PC-3 (cell line): Measurements from ENCODE around the gene EPS8L3. TPM values are rescaled to one million over a fixed set of nuclear protein-coding genes. Genes with fewer than 3 reads are reported as not detected.

Experiments
- ATAC-seq: fragments of 200-7000 bp; cut with Tn5 transposase; 2 replicates; pipeline ENCODE4 v1.9.1; 2020; ENCODE audit warnings: mild to moderate bottlenecking, moderate library complexity
- BruUV-seq: library from RNA; stranded (reverse); fragments of 400-500 nt; replicated peaks from 2 replicates; lab custom pipeline; 2021; lab: Mats Ljungman, UMichigan
- CTCF ChIA-PET: fragments of 300-600 bp; sonication (Branson Sonifier 250); formaldehyde crosslinking; loops from one replicate; lab custom pipeline; 2022; ENCODE audit warnings: antibody characterized with exemption; lab: Charles Lee
- POLR2A ChIA-PET: fragments of 300-600 bp; sonication (Branson Sonifier 250); formaldehyde crosslinking; loops from one replicate; lab custom pipeline; 2022; ENCODE audit warnings: antibody characterized with exemption; ENCODE audit not compliant: unreplicated experiment; lab: Charles Lee
- DNase-seq: peaks from one replicate; pipeline ENCODE4 v3.0.0-alpha.2; 2015
- H2AFZ ChIP-seq: fragments of 300-600 bp; sonication (generic); 2 replicates; pipeline ENCODE4 v1.6.0; 2016; ENCODE audit warnings: antibody characterized with exemption, low read length
- H3F3A ChIP-seq: fragments of 300-600 bp; sonication (generic); one replicate; pipeline ENCODE4 v1.6.0; 2017; ENCODE audit warnings: antibody characterized with exemption, low read length, control low read depth, mild to moderate bottlenecking; ENCODE audit not compliant: unreplicated experiment
- H3K27ac ChIP-seq: fragments of 300-600 bp; sonication (generic); 2 replicates; pipeline ENCODE4 v1.5.1; 2016; ENCODE audit warnings: mild to moderate bottlenecking, low read length
- H3K27me3 ChIP-seq: fragments of 300-600 bp; sonication (generic); 2 replicates; pipeline ENCODE4 v1.6.1; 2016; ENCODE audit warnings: low read length, mixed read lengths
- H3K36me3 ChIP-seq: fragments of 300-600 bp; sonication (generic); 2 replicates; pipeline ENCODE4 v1.6.1; 2016; ENCODE audit warnings: low read depth, mixed run types, low read length, mixed read lengths
- H3K4me1 ChIP-seq: fragments of 300-600 bp; sonication (generic); 2 replicates; pipeline ENCODE4 v1.5.1; 2016; ENCODE audit warnings: low read length; ENCODE audit not compliant: insufficient read depth
- H3K4me2 ChIP-seq: fragments of 300-600 bp; sonication (generic); 2 replicates; pipeline ENCODE4 v1.6.0; 2016; ENCODE audit warnings: low read length
- H3K4me3 ChIP-seq: fragments of 300-600 bp; sonication (generic); 2 replicates; pipeline ENCODE4 v1.5.1; 2016; ENCODE audit warnings: mild to moderate bottlenecking, low read length, mixed read lengths
- H3K79me2 ChIP-seq: fragments of 300-600 bp; sonication (generic); 2 replicates; pipeline ENCODE4 v1.6.1; 2017; ENCODE audit warnings: low read length, mixed read lengths
- H3K9ac ChIP-seq: fragments of 300-600 bp; sonication (generic); 2 replicates; pipeline ENCODE4 v1.6.0; 2016; ENCODE audit warnings: mild to moderate bottlenecking, low read length
- H3K9me2 ChIP-seq: fragments of 300-600 bp; sonication (generic); replicated peaks from 2 replicates; pipeline ENCODE4 v1.6.1; 2016; ENCODE audit warnings: mixed run types, low read length, mixed read lengths
- H3K9me3 ChIP-seq: fragments of 300-600 bp; sonication (generic); 2 replicates; pipeline ENCODE4 v1.6.1; 2016; ENCODE audit warnings: low read length, mixed read lengths
- H4K20me1 ChIP-seq: fragments of 300-600 bp; sonication (generic); 2 replicates; pipeline ENCODE4 v1.6.1; 2016; ENCODE audit warnings: low read length, mixed read lengths
- EZH2 ChIP-seq: fragments of 300-600 bp; sonication (generic); IDR thresholded peaks from one replicate; pipeline ENCODE4 v1.6.1; 2017; ENCODE audit warnings: antibody characterized with exemption, mild to moderate bottlenecking, low read length; ENCODE audit not compliant: unreplicated experiment
- EZH2phosphoT487 ChIP-seq: fragments of 300-600 bp; sonication (generic); IDR thresholded peaks from 2 replicates; pipeline ENCODE4 v1.6.1; 2018; ENCODE audit warnings: mild to moderate bottlenecking, antibody characterized with exemption, low read length, borderline replicate concordance
- intact Hi-C: fragments of 100-400 bp; cut with micrococcal nuclease; formaldehyde crosslinking; loops from 2 replicates; pipeline ENCODE4 v1.9.0; 2023
- total RNA-seq: library from RNA; depleted of rRNA; stranded (reverse); fragments of >200 nt; gene quantifications from 2 replicates; pipeline ENCODE4 v1.2.3, GENCODE V29; 2014
- TF ChIP-seq, protein P1 (sequence below): fragments of 300-600 bp; sonication (generic); conservative IDR thresholded peaks from 2 replicates; pipeline ENCODE4 v1.5.1; 2017; ENCODE audit warnings: antibody characterized with exemption, low read depth, mild to moderate bottlenecking, low read length

EPS8L3 gene
- total RNA-seq, 1 experiment from 2014 or later, result not detected

- CTCF ChIA-PET, result no interaction called here
- BruUV-seq, result no TSS peak
- intact Hi-C loops, result no loop called here
Observed at GRCh38 chr1:109716121-109716520, 47.6 kb downstream of the EPS8L3 start.

DNA sequence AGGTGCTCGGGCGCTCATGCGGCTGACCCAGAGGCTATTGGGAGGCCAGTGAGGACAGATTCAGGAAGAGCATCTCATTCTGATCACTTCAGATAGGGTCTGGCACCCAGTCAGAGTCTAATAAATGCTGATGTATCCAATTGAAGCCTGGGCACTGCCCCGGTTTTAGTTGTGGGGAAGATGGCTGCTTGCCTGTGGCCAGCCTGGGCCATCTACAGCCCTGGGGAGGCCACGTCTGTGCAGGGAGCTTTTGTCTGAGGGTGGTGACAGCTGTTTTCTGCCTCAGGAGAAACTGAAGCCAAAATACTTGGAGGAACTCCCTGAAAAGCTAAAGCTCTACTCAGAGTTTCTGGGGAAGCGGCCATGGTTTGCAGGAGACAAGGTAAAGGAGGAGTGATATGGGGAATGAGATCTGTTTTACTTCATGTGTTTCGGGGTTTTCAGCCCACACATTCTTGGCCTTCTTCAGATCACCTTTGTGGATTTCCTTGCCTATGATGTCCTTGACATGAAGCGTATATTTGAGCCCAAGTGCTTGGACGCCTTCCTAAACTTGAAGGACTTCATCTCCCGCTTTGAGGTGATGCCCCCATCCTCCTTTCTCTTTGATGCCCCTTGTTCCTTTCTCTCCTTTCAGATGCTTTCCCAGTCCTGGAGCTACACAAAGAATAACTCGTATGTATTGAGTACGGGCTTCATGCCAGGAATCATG lies 48.9 kb downstream of the EPS8L3 start:
- TF ChIP-seq EZH2phosphoT487 (no peak), EZH2 (no peak)
- TF ChIP-seq, protein P1, sequence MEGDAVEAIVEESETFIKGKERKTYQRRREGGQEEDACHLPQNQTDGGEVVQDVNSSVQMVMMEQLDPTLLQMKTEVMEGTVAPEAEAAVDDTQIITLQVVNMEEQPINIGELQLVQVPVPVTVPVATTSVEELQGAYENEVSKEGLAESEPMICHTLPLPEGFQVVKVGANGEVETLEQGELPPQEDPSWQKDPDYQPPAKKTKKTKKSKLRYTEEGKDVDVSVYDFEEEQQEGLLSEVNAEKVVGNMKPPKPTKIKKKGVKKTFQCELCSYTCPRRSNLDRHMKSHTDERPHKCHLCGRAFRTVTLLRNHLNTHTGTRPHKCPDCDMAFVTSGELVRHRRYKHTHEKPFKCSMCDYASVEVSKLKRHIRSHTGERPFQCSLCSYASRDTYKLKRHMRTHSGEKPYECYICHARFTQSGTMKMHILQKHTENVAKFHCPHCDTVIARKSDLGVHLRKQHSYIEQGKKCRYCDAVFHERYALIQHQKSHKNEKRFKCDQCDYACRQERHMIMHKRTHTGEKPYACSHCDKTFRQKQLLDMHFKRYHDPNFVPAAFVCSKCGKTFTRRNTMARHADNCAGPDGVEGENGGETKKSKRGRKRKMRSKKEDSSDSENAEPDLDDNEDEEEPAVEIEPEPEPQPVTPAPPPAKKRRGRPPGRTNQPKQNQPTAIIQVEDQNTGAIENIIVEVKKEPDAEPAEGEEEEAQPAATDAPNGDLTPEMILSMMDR, result no peak
- Histone ChIP-seq H2AFZ (no peak overlapping the region), H3K27ac (no peak overlapping the region), H3K27me3 (no peaks in the 10 kb centered on the region), H3K9ac (no peak overlapping the region), H3K4me3 (no peak overlapping the region), H3K79me2 (no peaks in the 10 kb centered on the region), H3K36me3 (no peaks in the 10 kb centered on the region), H4K20me1 (no peaks in the 10 kb centered on the region), H3K9me2 (no peaks in the 10 kb centered on the region), H3K9me3 (no peaks in the 10 kb centered on the region), H3F3A (no peaks in the 10 kb centered on the region), H3K4me1 (peaks cover 8% of the 10 kb centered on the region), H3K4me2 (no peak overlapping the region)
- DNase-seq (no peak), ATAC-seq (no peak)
- POLR2A ChIA-PET, result no interaction called here
- CTCF ChIA-PET, result no interaction called here
- intact Hi-C loops, result no loop called here
- no TSS peak for BruUV-seq

More at GRCh38 chr1:109716121-109716520, 47.6 kb downstream of the EPS8L3 start:
- H3K27ac ChIP-seq, result no peak overlapping the region
- no peaks in the 10 kb centered on the region for H3K9me3 ChIP-seq
- no peaks in the 10 kb centered on the region for H3K9me2 ChIP-seq
- no peaks in the 10 kb centered on the region for H4K20me1 ChIP-seq
- H3K4me1 ChIP-seq, result peaks cover 9% of the 10 kb centered on the region
- TF ChIP-seq EZH2 (no peak), EZH2phosphoT487 (no peak)
- TF ChIP-seq, protein P1, result no peak
- H3K9ac ChIP-seq, result no peak overlapping the region
- no peak for DNase-seq
- no peaks in the 10 kb centered on the region for H3K79me2 ChIP-seq
- H3K4me2 ChIP-seq, result no peak overlapping the region
- no peaks in the 10 kb centered on the region for H3K27me3 ChIP-seq
- H3F3A ChIP-seq, result no peaks in the 10 kb centered on the region
- H2AFZ ChIP-seq, result no peak overlapping the region
- no peak overlapping the region for H3K4me3 ChIP-seq
- no peak for ATAC-seq
- H3K36me3 ChIP-seq, result no peaks in the 10 kb centered on the region
- POLR2A ChIA-PET, result no interaction called here

DNA sequence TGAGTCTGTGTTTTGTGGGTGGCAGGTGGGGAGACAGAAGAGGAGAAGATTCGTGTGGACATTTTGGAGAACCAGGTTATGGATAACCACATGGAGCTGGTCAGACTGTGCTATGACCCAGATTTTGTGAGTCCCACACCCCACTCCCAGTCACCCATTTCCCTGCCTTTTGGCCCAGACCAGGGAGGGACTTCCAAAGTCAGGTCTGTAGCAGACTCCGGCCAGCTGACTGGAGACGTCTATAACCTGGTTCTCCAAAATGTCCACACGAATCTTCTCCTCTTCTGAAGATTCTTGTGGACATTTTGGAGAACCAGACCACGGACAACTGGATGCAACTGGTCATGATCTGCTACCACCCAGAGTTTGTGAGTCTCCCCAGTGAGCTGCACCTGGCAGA lies 50.1 kb downstream of the EPS8L3 start:
- POLR2A ChIA-PET, result no interaction called here
- CTCF ChIA-PET, result interaction anchor here (0.6 kb wide), 1 partner anchor 206 kb away, joined by 3 read pairs; no protein-coding TSS in a partner anchor
- no peak for ATAC-seq

More for the DNA sequence above, 50.1 kb downstream of the EPS8L3 start:
- Histone ChIP-seq H3K4me1 (no peaks in the 10 kb centered on the region), H2AFZ (no peak overlapping the region), H3K4me2 (no peak overlapping the region), H3K4me3 (no peak overlapping the region), H3K9me3 (no peaks in the 10 kb centered on the region), H3K36me3 (no peaks in the 10 kb centered on the region), H3K9ac (no peak overlapping the region), H4K20me1 (no peaks in the 10 kb centered on the region), H3K27me3 (no peaks in the 10 kb centered on the region), H3K27ac (no peak overlapping the region), H3F3A (no peaks in the 10 kb centered on the region), H3K9me2 (no peaks in the 10 kb centered on the region), H3K79me2 (no peaks in the 10 kb centered on the region)
- DNase-seq, result no peak
- no TSS peak for BruUV-seq
- intact Hi-C loops, result no loop called here
- TF ChIP-seq, protein P1, result no peak
- no peak for TF ChIP-seq EZH2phosphoT487
- TF ChIP-seq EZH2, result no peak
